Subcutaneous adipose tissue (tissue), 4 donors: Measurements from ENCODE around the gene PTH1R. TPM values are rescaled to one million over a fixed set of nuclear protein-coding genes. Genes with fewer than 3 reads are reported as not detected.

ENCODE experiments used
- total RNA-seq, 4 donors: library from RNA; depleted of rRNA; stranded (reverse); fragments of >200 nt; gene quantifications; one replicate each; pipeline ENCODE4 v1.1.0, GENCODE V29; 2016
- TF ChIP-seq, protein P1 (sequence below): fragments of 450-650 bp; IDR thresholded peaks from one replicate; pipeline ENCODE4 v1.5.1; 2016; ENCODE audit warnings: low read depth, mild to moderate bottlenecking, control low read depth, antibody characterized with exemption, moderate library complexity

PTH1R gene
- total RNA-seq, 4 donors from 2014 or later = 14.8 to 67.8 (median 16.2) TPM

GRCh38 chr3:46903341-46904302 lies 26.1 kb downstream of the PTH1R start:
- TF ChIP-seq, protein P1, sequence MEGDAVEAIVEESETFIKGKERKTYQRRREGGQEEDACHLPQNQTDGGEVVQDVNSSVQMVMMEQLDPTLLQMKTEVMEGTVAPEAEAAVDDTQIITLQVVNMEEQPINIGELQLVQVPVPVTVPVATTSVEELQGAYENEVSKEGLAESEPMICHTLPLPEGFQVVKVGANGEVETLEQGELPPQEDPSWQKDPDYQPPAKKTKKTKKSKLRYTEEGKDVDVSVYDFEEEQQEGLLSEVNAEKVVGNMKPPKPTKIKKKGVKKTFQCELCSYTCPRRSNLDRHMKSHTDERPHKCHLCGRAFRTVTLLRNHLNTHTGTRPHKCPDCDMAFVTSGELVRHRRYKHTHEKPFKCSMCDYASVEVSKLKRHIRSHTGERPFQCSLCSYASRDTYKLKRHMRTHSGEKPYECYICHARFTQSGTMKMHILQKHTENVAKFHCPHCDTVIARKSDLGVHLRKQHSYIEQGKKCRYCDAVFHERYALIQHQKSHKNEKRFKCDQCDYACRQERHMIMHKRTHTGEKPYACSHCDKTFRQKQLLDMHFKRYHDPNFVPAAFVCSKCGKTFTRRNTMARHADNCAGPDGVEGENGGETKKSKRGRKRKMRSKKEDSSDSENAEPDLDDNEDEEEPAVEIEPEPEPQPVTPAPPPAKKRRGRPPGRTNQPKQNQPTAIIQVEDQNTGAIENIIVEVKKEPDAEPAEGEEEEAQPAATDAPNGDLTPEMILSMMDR = no peak

- TF ChIP-seq, protein P1 = no peak
Measured at GRCh38 chr3:46904303-46905212, 27.0 kb downstream of the PTH1R start.

DNA sequence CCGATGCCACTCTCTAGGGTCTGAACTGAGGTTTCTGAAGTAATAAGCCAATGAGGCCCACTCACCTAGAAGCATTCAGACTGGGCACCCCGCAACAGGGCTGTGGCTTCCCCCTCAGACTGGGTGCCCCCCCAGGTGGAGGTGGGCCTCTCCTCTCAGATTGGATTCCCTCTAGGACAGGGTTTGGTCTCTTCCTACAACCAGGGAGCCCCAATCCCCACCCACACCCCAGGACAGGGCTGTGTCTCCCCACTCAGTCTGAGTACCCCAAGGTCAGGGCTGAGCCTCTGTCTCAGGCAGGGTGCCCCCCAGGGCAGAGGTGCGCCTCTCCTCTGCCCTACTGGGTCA lies 27.7 kb downstream of the PTH1R start:
- TF ChIP-seq, protein P1 = no peak

DNA sequence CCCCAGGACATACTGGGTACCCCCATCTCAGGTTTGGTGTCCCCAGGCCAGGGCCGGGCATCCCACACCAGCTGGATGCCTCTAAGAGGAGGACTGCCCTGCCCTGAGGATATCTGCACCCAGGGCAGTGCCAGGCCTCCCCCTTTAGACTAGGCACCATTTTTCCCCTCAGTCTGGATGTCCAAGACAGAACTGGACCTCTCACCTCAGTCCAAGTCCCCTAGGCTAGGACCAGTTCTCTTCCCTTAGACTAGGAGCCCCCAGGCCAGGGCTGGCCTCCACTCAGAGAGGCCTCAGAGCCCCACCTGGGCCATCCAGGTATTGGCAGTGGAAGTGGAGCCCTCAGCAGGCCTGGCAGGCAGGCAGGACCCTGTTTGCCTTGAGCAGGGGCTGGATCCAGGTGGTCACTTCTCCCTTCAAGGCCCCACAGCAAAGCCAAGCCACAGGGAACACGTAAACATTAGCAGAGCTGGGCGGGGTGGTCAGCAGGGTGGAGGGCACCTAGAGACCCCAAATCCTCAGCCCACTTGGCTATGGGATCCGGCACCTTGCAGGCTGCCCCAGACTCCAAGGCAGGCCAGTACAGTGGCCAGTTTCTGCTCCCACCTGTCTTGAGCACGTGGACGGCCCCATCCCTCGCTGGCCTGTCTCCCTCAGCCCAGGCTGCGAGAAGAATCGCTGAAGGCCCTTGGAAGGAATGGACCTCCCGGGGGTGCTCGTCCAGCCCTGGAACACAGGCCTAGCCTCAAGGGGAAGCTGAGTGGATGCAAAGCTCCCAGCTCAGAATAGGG lies 28.3 kb downstream of the PTH1R start:
- TF ChIP-seq, protein P1 = no peak

DNA sequence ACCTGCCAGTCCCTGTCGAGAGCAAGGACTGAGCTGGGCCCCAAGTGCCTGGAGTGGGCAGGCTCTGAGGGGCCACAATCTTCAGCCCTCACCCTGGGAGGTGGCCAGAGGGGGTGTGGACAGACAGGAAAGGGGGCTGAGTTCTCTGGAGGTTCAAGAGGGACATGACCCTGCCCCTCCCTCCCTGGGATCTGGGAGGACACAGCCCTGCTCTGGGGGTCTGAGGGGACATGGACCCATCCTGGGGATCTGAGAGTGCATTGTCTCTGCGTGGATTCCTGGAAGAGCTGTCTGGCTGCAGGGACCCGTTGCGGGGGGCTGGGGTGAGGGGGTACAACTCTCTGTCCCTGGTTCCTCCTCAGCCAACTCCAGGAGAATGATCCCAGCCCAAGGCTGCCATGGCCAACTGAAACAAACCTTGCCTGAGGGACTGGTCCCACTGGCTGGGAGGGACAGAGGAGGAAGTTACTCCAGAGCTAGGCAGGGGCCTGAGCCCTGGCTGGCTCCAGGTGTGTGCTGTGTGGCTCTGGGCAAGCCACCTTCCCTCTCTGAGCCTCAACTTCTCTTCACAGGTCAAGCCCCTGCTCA lies 29.0 kb downstream of the PTH1R start:
- TF ChIP-seq, protein P1 = no peak

DNA sequence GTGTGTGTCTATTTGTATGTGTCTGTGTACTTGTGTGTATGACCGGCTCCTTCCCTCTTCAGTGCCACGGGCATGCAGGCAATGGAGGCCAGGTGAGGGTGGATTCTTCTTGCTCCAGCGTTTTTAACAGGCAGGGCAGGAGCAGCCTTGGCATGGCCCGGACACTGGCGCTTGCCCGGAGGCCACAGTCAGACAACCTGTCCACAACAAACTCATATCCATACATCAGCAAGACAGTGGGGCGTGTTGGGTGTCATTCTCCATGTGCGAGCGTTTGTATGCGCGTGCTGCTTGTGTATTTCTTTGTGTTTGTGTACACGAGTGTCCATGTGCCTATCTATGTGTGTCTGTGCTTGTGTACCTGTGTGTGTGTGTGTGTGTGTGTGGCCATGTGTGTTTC lies 29.8 kb downstream of the PTH1R start:
- TF ChIP-seq, protein P1 = no peak
